HepG2 (cell line): ENCODE results near the gene ANKS3. TPM values are rescaled to one million over a fixed set of nuclear protein-coding genes. Genes with fewer than 3 reads are reported as not detected.

Source experiments
- BORCS8-MEF2B ChIP-seq: sonication (generic); formaldehyde crosslinking; IDR thresholded peaks from 2 replicates; pipeline ENCODE4 v1.8.0; 2022; ENCODE audit warnings: mild to moderate bottlenecking, missing genetic modification reagents
- DMAP1 ChIP-seq: IDR thresholded peaks from 2 replicates; pipeline ENCODE4 v1.6.1; 2016
- FLYWCH1 ChIP-seq: sonication (generic); formaldehyde crosslinking; IDR thresholded peaks from 2 replicates; pipeline ENCODE4 v1.8.1; 2023; ENCODE audit warnings: mild to moderate bottlenecking, missing genetic modification reagents
- FOXK2 ChIP-seq: fragments of 450-650 bp; IDR thresholded peaks from 2 replicates; pipeline ENCODE4 v1.6.1; 2016
- KLF13 ChIP-seq: sonication (generic); formaldehyde crosslinking; IDR thresholded peaks from 2 replicates; pipeline ENCODE4 v1.4.0; 2020; ENCODE audit warnings: mild to moderate bottlenecking, missing genetic modification reagents
- MAZ ChIP-seq, 2 experiments: sonication (generic) in 1 of 2; formaldehyde crosslinking in 1 of 2; IDR thresholded peaks; 2 replicates each; pipeline versions ENCODE4 v1.5.0 to v1.6.1; 2012 to 2020; ENCODE audit warnings: low read depth in 2 of 2, mild to moderate bottlenecking in 2 of 2, borderline replicate concordance in 1 of 2, improper control_type of control experiment in 1 of 2, low read length in 1 of 2, missing genetic modification reagents in 1 of 2, moderate library complexity in 1 of 2
- POLR2AphosphoS5 ChIP-seq: IDR thresholded peaks from 2 replicates; pipeline ENCODE4 v1.6.1; 2012; ENCODE audit warnings: low read depth, low read length
- RARA ChIP-seq: IDR thresholded peaks from 2 replicates; pipeline ENCODE4 v1.6.1; 2016; ENCODE audit warnings: missing genetic modification reagents, missing compliant biosample characterization
- RBM39 ChIP-seq: fragments of 200-400 bp; formaldehyde crosslinking; IDR thresholded peaks from one replicate; pipeline ENCODE4 v1.6.1; 2018; ENCODE audit warnings: antibody characterized with exemption, mild to moderate bottlenecking, low read depth, low read length; ENCODE audit not compliant: poor library complexity, severe bottlenecking
- RNF219 ChIP-seq: sonication (generic); formaldehyde crosslinking; IDR thresholded peaks from 2 replicates; pipeline ENCODE4 v1.5.0; 2020; ENCODE audit warnings: mild to moderate bottlenecking, missing genetic modification reagents
- SKI ChIP-seq: fragments of 450-650 bp; IDR thresholded peaks from one replicate; pipeline ENCODE4 v1.6.1; 2018; ENCODE audit warnings: mild to moderate bottlenecking; ENCODE audit not compliant: partially characterized antibody
- SNAPC2 ChIP-seq: sonication (generic); formaldehyde crosslinking; IDR thresholded peaks from 2 replicates; pipeline ENCODE4 v1.8.1; 2022; ENCODE audit warnings: mild to moderate bottlenecking, missing genetic modification reagents
- TIGD3 ChIP-seq: sonication (generic); formaldehyde crosslinking; IDR thresholded peaks from 2 replicates; pipeline ENCODE4 v1.5.1; 2020; ENCODE audit warnings: mild to moderate bottlenecking, missing genetic modification reagents, borderline replicate concordance
- ZBTB20 ChIP-seq: sonication (generic); formaldehyde crosslinking; IDR thresholded peaks from 2 replicates; pipeline ENCODE4 v1.8.1; 2023; ENCODE audit warnings: missing genetic modification reagents, low read depth, mild to moderate bottlenecking, borderline replicate concordance
- ZBTB7A ChIP-seq: sonication (generic); formaldehyde crosslinking; IDR thresholded peaks from 2 replicates; pipeline ENCODE4 v1.8.0; 2022; ENCODE audit warnings: mild to moderate bottlenecking, missing genetic modification reagents
- ZNF225 ChIP-seq: sonication (generic); formaldehyde crosslinking; IDR thresholded peaks from 2 replicates; pipeline ENCODE4 v1.4.0; 2020; ENCODE audit warnings: mild to moderate bottlenecking, missing genetic modification reagents
- ZNF232 ChIP-seq: sonication (generic); formaldehyde crosslinking; IDR thresholded peaks from 2 replicates; pipeline ENCODE4 v1.4.0; 2020; ENCODE audit warnings: missing genetic modification reagents, borderline replicate concordance
- ZNF510 ChIP-seq: sonication (generic); formaldehyde crosslinking; IDR thresholded peaks from 2 replicates; pipeline ENCODE4 v1.4.0; 2020; ENCODE audit warnings: low read depth, mild to moderate bottlenecking, missing genetic modification reagents
- ZNF562 ChIP-seq: sonication (generic); formaldehyde crosslinking; IDR thresholded peaks from 2 replicates; pipeline ENCODE4 v1.8.0; 2022; ENCODE audit warnings: missing genetic modification reagents, borderline replicate concordance
- ZNF609 ChIP-seq: sonication (generic); formaldehyde crosslinking; IDR thresholded peaks from 2 replicates; pipeline ENCODE4 v1.4.0; 2020; ENCODE audit warnings: mild to moderate bottlenecking, missing genetic modification reagents, borderline replicate concordance
- ZNF773 ChIP-seq: sonication (generic); formaldehyde crosslinking; IDR thresholded peaks from 2 replicates; pipeline ENCODE4 v1.4.0; 2020; ENCODE audit warnings: missing genetic modification reagents, borderline replicate concordance
- polyA plus RNA-seq, 8 experiments: library from polyadenylated mRNA; depleted of rRNA in 3 of 8; stranded (reverse) in 7 of 8; unstranded in 1 of 8; fragments of >200 nt; fragmentation: Illumina TruSeq in 4 of 8; extraction: Trizol in 4 of 8; gene quantifications; 2 replicates each; pipeline versions ENCODE4 v1.2.1 to v1.2.3, GENCODE V29; 2011 to 2016; ENCODE audit warnings: low read depth in 4 of 8, missing spikeins in 1 of 8, mixed read lengths in 1 of 8; ENCODE audit not compliant: insufficient read depth in 1 of 8
- total RNA-seq, 5 experiments: library from RNA; depleted of rRNA; stranded (reverse); fragments of >200 nt; fragmentation: Illumina TruSeq; extraction: Trizol; gene quantifications; 2 replicates each; pipeline ENCODE4 v1.2.3, GENCODE V29; 2016; ENCODE audit warnings: low read depth in 1 of 5

ANKS3 gene
- total and polyA plus RNA-seq, 2 of the 13 experiments (the other 11 are each of a cell fraction or from before 2014, with no cell fraction given), result 11.4 to 15.9 TPM

- TF ChIP-seq KLF13 (CRISPR knock-in tag) (no peak), SKI (no peak), POLR2AphosphoS5 (peak; percentile 60), ZNF510 (CRISPR knock-in tag) (no peak), MAZ (IDR thresholded peaks at IDR 0.05; ENCODE audit: borderline replicate concordance, low read depth, low read length) (no peak), MAZ (CRISPR knock-in tag; IDR thresholded peaks at IDR 0.05; ENCODE audit: low read depth) (peak; percentile 53; the same call in 1 of the 2 replicates), TIGD3 (no peak), RNF219 (CRISPR knock-in tag) (no peak; the same call in 1 of the 2 replicates), ZBTB7A (CRISPR knock-in tag) (peak; percentile 89), ZNF609 (CRISPR knock-in tag) (no peak), DMAP1 (CRISPR knock-in tag) (peak; percentile 83), ZNF562 (no peak), FLYWCH1 (CRISPR knock-in tag) (no peak), BORCS8-MEF2B (CRISPR knock-in tag) (peak; percentile 46; the same call in 1 of the 2 replicates), ZNF225 (CRISPR knock-in tag) (peak; percentile 38; the same call in 1 of the 2 replicates), ZNF232 (CRISPR knock-in tag) (no peak; the same call in 1 of the 2 replicates), ZNF773 (CRISPR knock-in tag) (peak; percentile 75; the same call in 1 of the 2 replicates), SNAPC2 (peak; percentile 25; the same call in 1 of the 2 replicates), ZBTB20 (CRISPR knock-in tag) (no peak), RBM39 (peak; percentile 57), RARA (peak; percentile 16; the same call in 1 of the 2 replicates), FOXK2 (0 out of 2 replicates have a peak, but pooled peaks have one; percentile 48)
Observed at GRCh38 chr16:4766875-4767628, 33.0 kb upstream of the ANKS3 start, which contains the start of gene ZNF500 (continued).
